Ovary (tissue), 3 donors: ENCODE measurements around the gene GCHFR.

Source experiments
- CTCF ChIP-seq, 3 donors: fragments of 450-650 bp in 2 of 3; fragments of 200-600 bp in 1 of 3; IDR thresholded peaks; one replicate each; pipeline versions ENCODE4 v1.5.1 to v1.8.0; 2016 to 2022; ENCODE audit warnings: antibody characterized with exemption in 3 of 3, mild to moderate bottlenecking in 1 of 3
- EP300 ChIP-seq: sonication (generic); formaldehyde crosslinking; IDR thresholded peaks from one replicate; pipeline ENCODE4 v1.6.1; 2017; ENCODE audit warnings: antibody characterized with exemption
- POLR2A ChIP-seq: fragments of 450-650 bp; IDR thresholded peaks from one replicate; pipeline ENCODE4 v1.6.1; 2017; ENCODE audit warnings: antibody characterized with exemption, mild to moderate bottlenecking, moderate library complexity
- donor health status: DM: no; HTN: no; CAD: no.

DNA sequence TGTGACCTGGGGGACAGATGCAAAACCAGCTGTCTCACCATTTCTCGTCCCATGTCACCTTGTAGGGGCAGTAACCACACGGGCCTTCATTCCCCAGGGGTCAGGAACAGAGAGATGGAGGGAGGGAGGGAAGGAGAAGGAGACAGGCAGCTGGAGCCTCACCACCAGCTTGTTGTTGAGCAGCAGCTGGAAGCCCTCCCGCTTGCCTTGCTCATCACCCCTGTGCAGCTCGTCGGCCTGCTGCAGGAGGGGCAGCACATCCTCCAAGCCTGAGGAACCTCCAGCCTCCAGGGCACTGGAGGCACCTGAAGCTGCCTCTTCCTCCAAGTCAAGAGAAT, 19.1 kb upstream of the GCHFR start:
- no peak for TF ChIP-seq EP300
- TF ChIP-seq CTCF (IDR thresholded peaks at IDR 0.05): no peak
- no peak for TF ChIP-seq POLR2A
